Gastroesophageal sphincter (tissue), 4 donors: ENCODE results near the gene GPC1. TPM values are rescaled to one million over a fixed set of nuclear protein-coding genes. Genes with fewer than 3 reads are reported as not detected.

ENCODE experiments used
- ATAC-seq: fragments of 150-250 bp; one replicate; pipeline ENCODE4 v1.9.1; 2016; ENCODE audit warnings: mild to moderate bottlenecking, moderate library complexity
- H3K27ac ChIP-seq, 4 donors: fragments of 200-600 bp; sonication (generic) in 3 of 4; 1 replicate in 3 of 4; 2 replicates in 1 of 4; pipeline ENCODE4 v1.5.1; 2016 to 2019
- H3K27me3 ChIP-seq: fragments of 200-600 bp; sonication (generic); one replicate; pipeline ENCODE4 v1.5.1; 2019
- H3K36me3 ChIP-seq, 2 donors: fragments of 200-600 bp; sonication (generic); one replicate each; pipeline ENCODE4 v1.5.1; 2019; ENCODE audit warnings: control low read depth in 1 of 2
- H3K4me1 ChIP-seq, 3 donors: fragments of 200-600 bp; sonication (generic); 1 replicate in 2 of 3; 2 replicates in 1 of 3; pipeline ENCODE4 v1.5.1; 2016 to 2019; ENCODE audit warnings: control low read depth in 2 of 3
- H3K4me3 ChIP-seq, 2 donors: fragments of 200-600 bp; sonication (generic); one replicate each; pipeline ENCODE4 v1.5.1; 2019; ENCODE audit warnings: mild to moderate bottlenecking in 1 of 2, moderate library complexity in 1 of 2
- H3K9me3 ChIP-seq, 3 donors: fragments of 200-600 bp; sonication (generic); one replicate each; pipeline ENCODE4 v1.5.1; 2017 to 2019; ENCODE audit warnings: control low read depth in 2 of 3
- EP300 ChIP-seq: sonication (generic); formaldehyde crosslinking; IDR thresholded peaks from one replicate; pipeline ENCODE4 v1.6.1; 2017; ENCODE audit warnings: antibody characterized with exemption, mild to moderate bottlenecking
- POLR2A ChIP-seq, 2 donors: fragments of 450-650 bp; IDR thresholded peaks; one replicate each; pipeline ENCODE4 v1.6.1; 2017; ENCODE audit warnings: antibody characterized with exemption in 2 of 2, mild to moderate bottlenecking in 2 of 2, moderate library complexity in 1 of 2
- POLR2AphosphoS5 ChIP-seq: sonication (generic); formaldehyde crosslinking; IDR thresholded peaks from one replicate; pipeline ENCODE4 v1.6.1; 2017; ENCODE audit warnings: antibody characterized with exemption
- WGBS, 2 donors: methylation state at CpG; one replicate each; pipeline ENCODE4 v1.1.5; 2018; ENCODE audit warnings: low coverage in 1 of 2; 5-methylcytosine and 5-hydroxymethylcytosine counted together
- small RNA-seq, 4 donors: library from RNA; depleted of rRNA; stranded (forward); fragments of <200 nt; gene quantifications; one replicate each; pipeline ENCODE3, GENCODE V24; 2016
- total RNA-seq, 4 donors: library from RNA; depleted of rRNA; stranded (reverse); fragments of >200 nt; gene quantifications; one replicate each; pipeline ENCODE4 v1.1.0, GENCODE V29; 2016
- TF ChIP-seq, protein P1 (sequence below), 4 experiments: fragments of 200-600 bp in 2 of 4; fragments of 450-650 bp in 2 of 4; sonication (generic) in 1 of 4; IDR thresholded peaks; one replicate each; pipeline ENCODE4 v1.5.1; 2017 to 2019; ENCODE audit warnings: antibody characterized with exemption in 4 of 4, mild to moderate bottlenecking in 2 of 4, moderate library complexity in 2 of 4

GPC1 gene
- total RNA-seq, 4 donors from 2014 or later = 22.5 to 73.9 (median 43.3) TPM

DNA sequence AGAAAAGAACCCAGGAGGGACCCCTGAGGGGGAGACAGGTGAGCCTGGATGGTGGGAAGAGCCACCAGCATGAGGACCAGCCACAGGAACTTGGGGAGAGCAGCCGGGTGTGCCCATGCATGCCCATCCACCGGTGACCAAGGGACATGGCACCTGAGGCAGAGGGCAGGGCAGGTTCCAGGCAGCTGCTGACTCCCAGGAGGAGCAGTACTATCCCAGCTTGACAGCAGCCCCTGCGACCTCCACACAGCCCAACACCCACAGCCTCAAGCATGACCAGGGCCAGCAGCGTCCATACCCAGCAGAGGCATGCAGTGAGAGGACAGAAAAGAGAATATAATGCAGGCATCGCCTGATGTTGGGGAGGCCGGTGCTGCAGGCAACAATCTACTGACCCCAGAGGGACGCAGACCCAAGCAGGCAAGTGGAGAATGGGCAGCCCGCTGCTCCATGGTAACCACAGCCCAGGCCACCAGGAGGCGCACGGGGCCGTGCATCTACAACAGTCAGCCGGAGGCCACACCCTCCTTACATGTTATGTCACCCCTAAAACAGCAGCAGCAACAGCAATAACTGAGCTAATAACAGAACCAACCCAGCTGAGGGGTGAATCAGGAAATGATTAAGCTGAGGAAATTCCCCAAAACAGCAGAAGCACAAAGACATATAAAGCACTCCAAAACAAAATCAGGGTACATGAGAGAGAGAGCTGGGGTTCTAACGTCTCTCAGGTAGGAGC, 78.3 kb downstream of the GPC1 start:
- H3K27me3 ChIP-seq = peaks cover 6% of the 10 kb centered on the region
- peak; percentile 75 for ATAC-seq
- WGBS, 2 donors = 25 to 80% methylated on average over 1 of the region's 13 CpGs
- H3K9me3 ChIP-seq = no peaks in the 10 kb centered on the region
- H3K4me1 ChIP-seq = peaks cover 0 to 11% (median 0%) of the 10 kb centered on the region in 3 donors
- H3K36me3 ChIP-seq = peaks cover 0 to 39% of the 10 kb centered on the region in 2 donors
- TF ChIP-seq POLR2AphosphoS5 (no peak), EP300 (no peak)
- TF ChIP-seq, protein P1, sequence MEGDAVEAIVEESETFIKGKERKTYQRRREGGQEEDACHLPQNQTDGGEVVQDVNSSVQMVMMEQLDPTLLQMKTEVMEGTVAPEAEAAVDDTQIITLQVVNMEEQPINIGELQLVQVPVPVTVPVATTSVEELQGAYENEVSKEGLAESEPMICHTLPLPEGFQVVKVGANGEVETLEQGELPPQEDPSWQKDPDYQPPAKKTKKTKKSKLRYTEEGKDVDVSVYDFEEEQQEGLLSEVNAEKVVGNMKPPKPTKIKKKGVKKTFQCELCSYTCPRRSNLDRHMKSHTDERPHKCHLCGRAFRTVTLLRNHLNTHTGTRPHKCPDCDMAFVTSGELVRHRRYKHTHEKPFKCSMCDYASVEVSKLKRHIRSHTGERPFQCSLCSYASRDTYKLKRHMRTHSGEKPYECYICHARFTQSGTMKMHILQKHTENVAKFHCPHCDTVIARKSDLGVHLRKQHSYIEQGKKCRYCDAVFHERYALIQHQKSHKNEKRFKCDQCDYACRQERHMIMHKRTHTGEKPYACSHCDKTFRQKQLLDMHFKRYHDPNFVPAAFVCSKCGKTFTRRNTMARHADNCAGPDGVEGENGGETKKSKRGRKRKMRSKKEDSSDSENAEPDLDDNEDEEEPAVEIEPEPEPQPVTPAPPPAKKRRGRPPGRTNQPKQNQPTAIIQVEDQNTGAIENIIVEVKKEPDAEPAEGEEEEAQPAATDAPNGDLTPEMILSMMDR (IDR thresholded peaks at IDR 0.05) = peak in 3 of 4 experiments; percentile 73 to 82 (median 78)
- no peak overlapping the region for H3K27ac ChIP-seq
- H3K4me3 ChIP-seq = no peak overlapping the region

DNA sequence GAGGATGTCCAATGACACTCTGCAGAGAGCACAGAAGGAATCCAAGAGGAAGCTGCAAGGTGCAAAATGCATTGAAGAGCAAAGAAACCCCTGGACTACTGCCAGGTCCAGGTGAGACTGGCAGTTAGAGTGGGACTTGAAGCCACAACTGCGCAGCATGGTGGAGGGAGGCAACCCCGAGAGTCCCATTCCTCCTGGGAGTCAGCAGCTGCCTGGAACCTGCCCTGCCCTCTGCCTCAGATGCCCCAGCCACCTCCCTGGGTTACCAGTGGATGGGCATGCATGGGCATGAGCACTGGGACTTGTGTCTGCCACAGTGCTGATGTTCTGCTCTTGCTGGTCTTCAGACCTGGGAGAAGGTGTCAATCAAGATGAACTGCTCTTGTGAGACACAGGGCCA, 79.2 kb downstream of the GPC1 start:
- Histone ChIP-seq H3K9me3 (no peaks in the 10 kb centered on the region), H3K27ac (no peak overlapping the region), H3K4me3 (no peak overlapping the region), H3K27me3 (peaks cover 6% of the 10 kb centered on the region), H3K36me3 (peaks cover 0 to 29% of the 10 kb centered on the region in 2 donors), H3K4me1 (peaks cover 0 to 18% (median 4%) of the 10 kb centered on the region in 3 donors)
- WGBS, 2 donors = 100% methylated on average over 2 of the region's 2 CpGs; no CpG with 5 or more reads in 1 of the 2 donors
- TF ChIP-seq, protein P1 (IDR thresholded peaks at IDR 0.05) = no peak
- TF ChIP-seq POLR2AphosphoS5 (no peak), POLR2A (IDR thresholded peaks at IDR 0.05) (no peak), EP300 (no peak)
- ATAC-seq = no peak

DNA sequence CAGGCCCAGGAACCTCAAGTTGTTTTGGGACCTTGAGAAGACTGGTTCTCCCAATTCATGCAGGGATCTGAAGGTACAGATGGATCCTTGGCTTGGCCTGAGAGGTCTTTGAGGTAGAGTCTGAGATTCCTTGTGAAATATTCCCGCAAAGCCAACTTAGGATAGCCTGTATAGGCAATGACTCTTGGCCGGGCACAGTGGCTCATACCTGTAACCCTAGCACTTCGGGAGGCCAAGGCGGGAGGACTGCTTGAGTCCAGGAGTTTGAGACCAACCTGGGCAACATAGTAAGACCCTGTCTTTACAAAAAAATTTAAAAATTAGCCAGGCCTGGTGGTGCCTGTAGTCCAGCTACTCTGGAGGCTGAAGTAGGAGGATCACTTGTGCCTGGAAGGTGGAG, 81.9 kb downstream of the GPC1 start:
- 100% methylated on average over 3 of the region's 4 CpGs; no CpG with 5 or more reads in 1 of the 2 donors for WGBS, 2 donors
- no peak for ATAC-seq
- no peak overlapping the region for H3K27ac ChIP-seq
- no peak overlapping the region for H3K4me3 ChIP-seq
- TF ChIP-seq EP300 (no peak), POLR2AphosphoS5 (no peak), POLR2A (IDR thresholded peaks at IDR 0.05) (no peak)
- TF ChIP-seq, protein P1 (IDR thresholded peaks at IDR 0.05) = no peak
- no peaks in the 10 kb centered on the region for H3K9me3 ChIP-seq
- peaks cover 19% of the 10 kb centered on the region for H3K27me3 ChIP-seq
- peaks cover 0 to 13% of the 10 kb centered on the region in 2 donors for H3K36me3 ChIP-seq
- H3K4me1 ChIP-seq = peaks cover 0 to 28% (median 11%) of the 10 kb centered on the region in 3 donors

Small RNAs within 50 kb of the gene (small RNA-seq; reads per million reads assigned to genes)
- gene MIR149 = 5.3 to 14.8 (median 10.1) reads per million in 4 donors

Other genes with a start within 250 kb of the GPC1 start
- gene ANKMY1, start 122.3 kb downstream of the GPC1 start, total RNA-seq = 10 to 100 TPM in 1 of 4 donors, 1 to 10 TPM in 3; 7.0 to 12.0 (median 8.9) TPM
- 1 to 10 TPM; 3.0 to 5.3 (median 4.0) TPM for gene DUSP28, start 124.7 kb downstream of the GPC1 start, total RNA-seq
- 100 to 1,000 TPM in 1 of 4 donors, 10 to 100 TPM in 3; 49.1 to 127 (median 55.5) TPM for gene RNPEPL1, start 132.8 kb downstream of the GPC1 start, total RNA-seq
- 10 to 100 TPM; 19.2 to 34.7 (median 23.2) TPM for gene CAPN10, start 151.1 kb downstream of the GPC1 start, total RNA-seq
- 1 to 10 TPM in 3 of 4 donors, under 1 TPM in 1; 0.93 to 2.3 (median 1.9) TPM for gene GPR35, start 189.8 kb downstream of the GPC1 start, total RNA-seq
- not detected for gene AQP12B, start 247.2 kb downstream of the GPC1 start, total RNA-seq